ENCODE measurements around the gene UTP15.

DNA sequence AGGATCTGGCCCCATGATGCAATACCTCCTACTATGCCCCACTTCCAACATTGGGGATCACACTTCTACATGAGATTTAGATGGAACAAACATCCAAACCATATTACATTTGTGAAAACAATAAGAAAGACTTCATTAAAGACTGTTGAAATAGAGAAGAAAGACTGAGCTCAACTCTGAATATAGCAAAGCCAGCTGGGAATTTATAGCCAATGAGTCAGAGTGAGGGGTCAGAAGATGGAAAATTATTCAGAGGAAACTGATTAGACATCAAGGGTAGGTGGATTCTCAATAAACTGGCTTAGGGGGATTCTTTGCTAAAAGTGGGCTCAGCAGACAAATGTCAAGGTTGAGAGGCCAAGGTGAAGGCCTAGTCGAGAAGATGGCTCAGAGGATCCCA is 41.7 kb upstream of the UTP15 start:
- TF ChIP-seq, protein P1, sequence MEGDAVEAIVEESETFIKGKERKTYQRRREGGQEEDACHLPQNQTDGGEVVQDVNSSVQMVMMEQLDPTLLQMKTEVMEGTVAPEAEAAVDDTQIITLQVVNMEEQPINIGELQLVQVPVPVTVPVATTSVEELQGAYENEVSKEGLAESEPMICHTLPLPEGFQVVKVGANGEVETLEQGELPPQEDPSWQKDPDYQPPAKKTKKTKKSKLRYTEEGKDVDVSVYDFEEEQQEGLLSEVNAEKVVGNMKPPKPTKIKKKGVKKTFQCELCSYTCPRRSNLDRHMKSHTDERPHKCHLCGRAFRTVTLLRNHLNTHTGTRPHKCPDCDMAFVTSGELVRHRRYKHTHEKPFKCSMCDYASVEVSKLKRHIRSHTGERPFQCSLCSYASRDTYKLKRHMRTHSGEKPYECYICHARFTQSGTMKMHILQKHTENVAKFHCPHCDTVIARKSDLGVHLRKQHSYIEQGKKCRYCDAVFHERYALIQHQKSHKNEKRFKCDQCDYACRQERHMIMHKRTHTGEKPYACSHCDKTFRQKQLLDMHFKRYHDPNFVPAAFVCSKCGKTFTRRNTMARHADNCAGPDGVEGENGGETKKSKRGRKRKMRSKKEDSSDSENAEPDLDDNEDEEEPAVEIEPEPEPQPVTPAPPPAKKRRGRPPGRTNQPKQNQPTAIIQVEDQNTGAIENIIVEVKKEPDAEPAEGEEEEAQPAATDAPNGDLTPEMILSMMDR (conservative IDR thresholded peaks at IDR 0.05; ENCODE audit: low read depth, low read length), result no peak
- TF ChIP-seq POLR2A (IDR thresholded peaks at IDR 0.05; ENCODE audit: low read depth, low read length) (no peak), FOS (IDR thresholded peaks at IDR 0.05; ENCODE audit: low read depth, low read length) (no peak), RCOR1 (IDR thresholded peaks at IDR 0.05; ENCODE audit: insufficient replicate concordance, low read length) (no peak), MXI1 (IDR thresholded peaks at IDR 0.05; ENCODE audit: borderline replicate concordance, low read depth, low read length) (no peak), RFX5 (IDR thresholded peaks at IDR 0.05; ENCODE audit: low read depth, low read length) (no peak), BHLHE40 (IDR thresholded peaks at IDR 0.05; ENCODE audit: low read depth, low read length) (no peak), CHD1 (IDR thresholded peaks at IDR 0.05; ENCODE audit: low read depth, low read length) (no peak), RAD21 (IDR thresholded peaks at IDR 0.05; ENCODE audit: low read length) (no peak)
- TF ChIP-seq, protein P2, sequence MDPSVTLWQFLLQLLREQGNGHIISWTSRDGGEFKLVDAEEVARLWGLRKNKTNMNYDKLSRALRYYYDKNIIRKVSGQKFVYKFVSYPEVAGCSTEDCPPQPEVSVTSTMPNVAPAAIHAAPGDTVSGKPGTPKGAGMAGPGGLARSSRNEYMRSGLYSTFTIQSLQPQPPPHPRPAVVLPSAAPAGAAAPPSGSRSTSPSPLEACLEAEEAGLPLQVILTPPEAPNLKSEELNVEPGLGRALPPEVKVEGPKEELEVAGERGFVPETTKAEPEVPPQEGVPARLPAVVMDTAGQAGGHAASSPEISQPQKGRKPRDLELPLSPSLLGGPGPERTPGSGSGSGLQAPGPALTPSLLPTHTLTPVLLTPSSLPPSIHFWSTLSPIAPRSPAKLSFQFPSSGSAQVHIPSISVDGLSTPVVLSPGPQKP (IDR thresholded peaks at IDR 0.05; ENCODE audit: borderline replicate concordance, low read depth, low read length), result no peak

Measured in IMR-90 (cell line).